Cardiac septum (tissue), 1 donor: ENCODE data around the gene LSM2. TPM values are rescaled to one million over a fixed set of nuclear protein-coding genes. Genes with fewer than 3 reads are reported as not detected.
A peak's percentile ranks its signal among the peaks of the same experiment; 100 is the strongest.
"Not testable (repeated sequence)": the region's sequence is repeated elsewhere in the genome, so short reads cannot be mapped to it uniquely, and the experiment has no call there.

ENCODE experiments used
- DNase-seq: peaks from one replicate; pipeline ENCODE4 v3.0.0-alpha.2; 2020; ENCODE audit warnings: low spot score
- intact Hi-C: fragments of 100-400 bp; cut with DNase I; formaldehyde crosslinking; loops from one replicate; pipeline ENCODE4 v1.14.0; 2022
- total RNA-seq: library from RNA; stranded (reverse); fragmentation: NEBNext Ultra II Directional; extraction: Animal tissue kit (Norgen Biotek cat#: 25700); gene quantifications from one replicate; pipeline ENCODE4 v1.2.1, GENCODE V29; 2021
- donor health status: DM: no; HTN: no; CAD: no.

The LSM2 gene
- total RNA-seq, 1 donor from 2014 or later = 24.0 TPM

DNA sequence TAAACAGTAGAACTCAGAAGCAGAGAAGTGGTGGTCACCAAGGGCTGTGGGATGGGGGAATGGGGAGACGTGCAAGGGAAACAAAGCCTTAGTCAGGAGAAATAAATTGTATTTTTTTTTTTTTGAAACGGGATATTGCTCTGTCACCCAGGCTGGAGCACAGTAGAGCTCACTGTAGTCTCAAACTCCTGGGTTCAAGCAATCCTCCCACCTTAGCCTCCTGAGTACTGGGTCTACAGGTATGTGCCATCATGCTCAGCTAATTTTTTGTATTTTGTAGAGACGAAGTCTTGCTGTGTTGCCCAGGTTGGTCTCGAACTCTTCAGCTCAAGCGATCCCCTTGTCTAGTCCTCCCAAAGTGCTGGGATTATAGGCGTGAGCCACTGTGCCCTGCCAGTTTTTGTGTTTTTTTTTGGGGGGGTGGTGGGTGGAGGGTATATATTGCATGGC, 24.1 kb upstream of the LSM2 start:
- intact Hi-C loops = loop anchor here (2.0 to 10.0 kb wide), 3 partner anchors 58 to 286 kb away; partner anchors contain the start of genes ATP6V1G2, DDX39B, LY6G5C and NFKBIL1
- no peak for DNase-seq

DNA sequence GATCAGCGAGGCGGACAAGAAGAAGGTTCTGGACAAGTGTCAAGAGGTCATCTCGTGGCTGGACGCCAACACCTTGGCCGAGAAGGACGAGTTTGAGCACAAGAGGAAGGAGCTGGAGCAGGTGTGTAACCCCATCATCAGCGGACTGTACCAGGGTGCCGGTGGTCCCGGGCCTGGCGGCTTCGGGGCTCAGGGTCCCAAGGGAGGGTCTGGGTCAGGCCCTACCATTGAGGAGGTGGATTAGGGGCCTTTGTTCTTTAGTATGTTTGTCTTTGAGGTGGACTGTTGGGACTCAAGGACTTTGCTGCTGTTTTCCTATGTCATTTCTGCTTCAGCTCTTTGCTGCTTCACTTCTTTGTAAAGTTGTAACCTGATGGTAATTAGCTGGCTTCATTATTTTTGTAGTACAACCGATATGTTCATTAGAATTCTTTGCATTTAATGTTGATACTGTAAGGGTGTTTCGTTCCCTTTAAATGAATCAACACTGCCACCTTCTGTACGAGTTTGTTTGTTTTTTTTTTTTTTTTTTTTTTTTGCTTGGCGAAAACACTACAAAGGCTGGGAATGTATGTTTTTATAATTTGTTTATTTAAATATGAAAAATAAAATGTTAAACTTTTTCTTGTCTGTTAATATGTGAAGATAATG, 23.0 kb upstream of the LSM2 start:
- intact Hi-C loops = loop anchor here (2.0 to 10.0 kb wide), 3 partner anchors 57 to 285 kb away; partner anchors contain the start of genes ATP6V1G2, DDX39B, LY6G5C and NFKBIL1
- no peak for DNase-seq

DNA sequence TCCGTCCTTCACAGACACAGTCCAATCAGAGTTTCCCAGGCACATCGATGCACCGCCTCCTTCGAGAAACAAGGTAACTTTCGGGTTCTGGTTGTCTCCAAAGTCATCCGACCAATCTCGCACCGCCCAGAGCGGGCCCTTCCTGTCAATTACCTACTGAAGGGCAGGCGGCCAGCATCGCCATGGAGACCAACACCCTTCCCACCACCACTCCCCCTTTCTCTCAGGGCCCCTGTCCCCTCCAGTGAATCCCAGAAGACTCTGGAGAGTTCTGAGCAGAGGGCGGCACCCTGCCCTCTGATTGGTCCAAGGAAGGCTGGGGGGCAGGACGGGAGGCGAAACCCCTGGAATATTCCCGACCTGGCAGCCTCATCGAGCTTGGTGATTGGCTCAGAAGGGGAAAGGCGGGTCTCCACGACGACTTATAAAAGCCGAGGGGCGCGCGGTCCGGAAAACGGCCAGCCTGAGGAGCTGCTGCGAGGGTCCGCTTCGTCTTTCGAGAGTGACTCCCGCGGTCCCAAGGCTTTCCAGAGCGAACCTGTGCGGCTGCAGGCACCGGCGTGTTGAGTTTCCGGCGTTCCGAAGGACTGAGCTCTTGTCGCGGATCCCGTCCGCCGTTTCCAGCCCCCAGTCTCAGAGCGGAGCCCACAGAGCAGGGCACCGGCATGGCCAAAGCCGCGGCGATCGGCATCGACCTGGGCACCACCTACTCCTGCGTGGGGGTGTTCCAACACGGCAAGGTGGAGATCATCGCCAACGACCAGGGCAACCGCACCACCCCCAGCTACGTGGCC, 20.7 kb upstream of the LSM2 start, which contains the start of gene HSPA1B:
HSPA1B (plus strand) TSS at position 453 of the 794 bp plus-strand sequence; CDS start at position 666, 213 bp downstream.
- peak; percentile 99 for DNase-seq
- intact Hi-C loops = no loop called here

DNA sequence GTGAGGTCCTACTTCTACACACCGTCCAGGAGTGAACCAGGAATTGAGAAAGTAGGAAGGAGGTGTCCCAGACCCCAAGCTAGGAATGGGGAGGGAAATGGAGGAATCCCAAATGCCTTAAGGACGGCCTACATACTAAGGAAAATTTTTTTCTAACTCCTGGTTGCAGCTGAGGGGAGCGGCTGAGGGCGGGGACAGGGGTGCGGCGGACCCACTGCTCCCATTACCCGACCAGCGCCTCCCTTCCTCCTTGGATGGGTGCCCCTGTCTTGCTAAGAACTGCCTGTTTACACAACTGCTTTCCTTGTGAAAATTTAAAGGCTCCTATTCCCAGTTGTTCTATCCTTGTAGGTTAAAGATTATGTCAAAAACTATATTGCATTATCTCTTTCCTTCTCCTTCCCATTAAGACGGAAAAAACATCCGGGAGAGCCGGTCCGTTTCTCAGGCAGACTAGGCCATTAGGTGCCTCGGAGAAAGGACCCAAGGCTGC, 20.1 kb upstream of the LSM2 start:
- intact Hi-C loops = no loop called here
- peak; percentile 90 for DNase-seq

DNA sequence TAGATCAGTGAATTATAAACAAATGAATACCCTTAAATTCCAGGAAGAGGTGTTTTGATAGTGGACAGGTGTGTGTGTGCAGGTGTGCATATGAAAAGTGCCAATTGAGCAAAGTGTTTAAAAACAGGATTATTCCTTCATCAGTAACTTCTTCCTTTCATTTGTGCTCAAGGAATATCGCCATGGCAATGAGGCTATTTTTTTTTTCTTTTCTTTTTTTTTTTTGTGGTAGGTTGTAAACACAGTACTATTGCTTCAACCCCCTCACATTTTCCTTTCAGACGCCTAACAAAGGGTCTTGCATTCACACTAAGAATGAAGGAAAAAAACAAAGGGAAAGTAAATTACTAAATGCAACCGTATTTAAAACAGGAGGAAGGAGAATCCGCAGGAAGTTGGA, 18.8 kb upstream of the LSM2 start:
- intact Hi-C loops = no loop called here
- DNase-seq = no peak

DNA sequence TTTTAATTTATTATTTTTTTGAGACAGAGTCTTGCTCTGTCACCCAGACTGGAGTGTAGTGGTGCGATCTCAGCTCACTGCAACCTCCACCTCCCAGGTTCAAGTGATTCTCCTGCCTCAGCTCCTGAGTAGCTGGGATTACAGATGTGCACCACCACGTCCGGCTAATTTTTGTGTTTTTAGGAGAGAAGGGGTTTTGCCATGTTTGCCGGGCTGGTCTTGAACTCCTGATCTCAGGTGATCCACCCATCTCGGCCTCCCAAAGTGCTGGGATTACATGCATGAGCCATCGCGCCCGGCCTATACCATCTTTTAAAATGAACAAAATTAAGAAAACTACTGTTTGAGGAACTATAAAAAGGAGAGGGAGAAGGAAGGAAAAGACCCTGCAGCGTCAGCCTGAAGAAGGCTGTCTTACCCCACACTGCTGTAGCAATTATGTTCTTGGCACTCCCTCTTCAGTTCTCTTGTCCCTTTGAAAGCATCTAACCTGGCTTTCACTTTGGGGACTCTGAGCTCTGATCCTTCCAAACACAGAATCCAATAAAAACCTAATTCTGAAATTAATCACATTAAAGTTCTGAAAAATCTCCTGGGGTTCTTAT, 16.9 kb upstream of the LSM2 start:
- DNase-seq, intact Hi-C loops: not testable (repeated sequence)

DNA sequence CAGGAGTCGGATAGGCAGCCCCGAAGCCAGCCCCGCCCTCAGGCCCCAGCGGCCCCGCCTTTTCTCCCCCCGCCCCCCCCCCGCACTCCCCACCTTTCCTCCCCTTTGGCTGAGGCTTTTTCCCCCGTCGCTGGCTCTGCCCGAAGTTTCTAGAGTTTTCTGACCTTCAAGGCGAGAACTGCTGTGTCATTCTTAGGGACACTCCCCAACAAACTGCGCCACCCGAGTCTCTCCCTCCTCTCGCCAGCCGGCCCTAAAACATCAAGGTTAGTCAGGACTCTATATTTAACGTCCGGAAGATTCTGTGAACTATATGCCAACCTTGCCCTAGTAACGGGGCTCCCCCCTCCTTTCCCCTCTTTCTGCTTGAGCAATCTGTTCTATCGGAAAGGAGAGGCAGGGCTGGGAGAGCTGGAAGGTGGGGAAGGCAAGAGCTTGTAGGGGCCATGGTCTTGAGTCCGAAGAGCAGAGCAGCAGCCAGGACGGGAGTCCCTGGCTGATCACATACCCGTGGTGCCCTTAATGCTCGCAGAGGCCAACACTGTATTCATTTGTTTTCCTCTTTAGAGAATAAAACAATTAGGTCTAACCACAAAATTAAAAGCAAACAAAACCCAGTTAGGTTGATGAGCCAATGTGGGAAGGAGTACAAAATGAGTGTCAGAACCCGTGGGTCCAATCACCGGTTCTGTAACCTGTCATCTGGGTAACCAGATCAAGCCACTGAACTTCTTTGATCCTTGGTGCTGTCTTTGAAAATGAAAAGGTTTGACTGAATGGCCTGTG, 15.5 kb upstream of the LSM2 start:
- peak; percentile 94 for DNase-seq
- intact Hi-C loops = no loop called here

DNA sequence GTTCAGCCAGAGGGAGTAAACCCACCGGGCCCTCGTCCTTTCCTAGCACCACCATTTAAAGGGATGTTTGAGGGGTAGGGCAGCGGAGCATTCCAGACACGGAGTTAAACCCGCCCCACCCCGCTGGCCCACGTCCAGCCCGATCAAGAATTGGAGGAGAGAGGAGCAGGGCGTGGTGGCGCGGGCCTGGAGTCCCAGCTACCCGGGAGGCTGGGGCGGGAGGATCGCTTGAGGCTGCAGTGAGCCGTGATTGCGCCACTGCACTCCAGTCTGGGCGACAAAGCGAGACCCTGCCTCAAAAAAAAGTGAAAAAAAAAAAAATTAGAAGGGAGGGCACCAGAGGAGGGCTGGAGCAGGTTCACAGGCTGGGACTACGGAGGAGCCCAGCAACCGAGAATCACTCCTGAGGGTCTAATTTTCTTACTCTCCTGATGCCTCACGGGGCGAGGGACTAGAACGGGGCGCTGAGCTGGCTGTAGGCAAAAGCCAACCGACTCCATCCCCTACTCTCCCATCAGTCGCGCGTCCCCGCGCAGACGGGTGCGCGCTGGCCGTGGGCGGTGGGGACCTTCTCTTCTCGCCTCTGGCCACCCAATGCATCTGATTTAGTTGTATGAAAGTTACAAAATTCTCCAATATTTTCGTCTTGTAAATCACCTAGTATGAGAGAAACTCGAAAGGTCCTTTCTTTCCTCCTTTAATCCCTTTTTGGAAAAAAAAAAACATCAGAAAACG, 14.7 kb upstream of the LSM2 start:
- DNase-seq = peak; percentile 85
- intact Hi-C loops = no loop called here

DNA sequence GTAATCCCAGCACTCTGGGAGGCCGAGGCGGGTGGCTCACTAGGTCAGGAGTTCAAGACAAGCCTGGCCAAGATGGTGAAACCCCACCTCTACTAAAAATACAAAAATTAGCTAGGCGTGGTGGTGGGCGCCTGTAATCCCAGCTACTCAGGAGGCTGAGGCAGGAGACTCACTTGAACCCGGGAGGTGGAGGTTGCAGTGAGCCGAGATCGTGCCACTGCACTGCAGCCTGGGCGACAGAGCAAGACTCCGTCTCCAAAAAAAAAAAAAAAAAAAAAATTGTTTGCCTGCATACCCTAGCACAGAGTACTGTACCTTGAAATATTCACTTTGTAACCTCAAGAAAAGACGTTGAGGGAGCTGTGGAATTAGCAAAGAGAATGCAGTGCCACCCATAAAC, 13.6 kb upstream of the LSM2 start:
- intact Hi-C loops = not testable (repeated sequence)

DNA sequence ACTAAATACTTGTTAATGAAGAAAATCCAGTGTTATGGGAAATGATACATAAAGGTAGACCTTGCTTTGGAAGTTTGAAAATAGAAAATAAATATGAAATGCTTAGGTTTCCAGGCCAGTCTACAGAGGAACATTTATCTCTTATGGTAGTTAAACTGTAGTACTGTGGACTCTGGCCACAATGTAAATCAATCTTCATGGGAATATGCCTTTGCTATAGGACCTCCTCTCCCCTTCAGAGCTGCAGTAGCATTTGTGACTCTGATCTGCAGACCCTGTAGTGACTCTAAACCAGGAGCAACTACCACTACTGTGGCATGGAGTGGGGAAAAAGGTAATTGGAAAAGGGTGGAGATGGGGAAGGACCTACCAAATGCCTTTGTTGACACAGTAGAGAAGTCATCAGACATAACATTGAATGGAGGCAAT, 13.1 kb upstream of the LSM2 start:
- no peak for DNase-seq
- intact Hi-C loops = no loop called here

More for the DNA sequence above, 13.6 kb upstream of the LSM2 start:
- not testable (repeated sequence) for DNase-seq

DNA sequence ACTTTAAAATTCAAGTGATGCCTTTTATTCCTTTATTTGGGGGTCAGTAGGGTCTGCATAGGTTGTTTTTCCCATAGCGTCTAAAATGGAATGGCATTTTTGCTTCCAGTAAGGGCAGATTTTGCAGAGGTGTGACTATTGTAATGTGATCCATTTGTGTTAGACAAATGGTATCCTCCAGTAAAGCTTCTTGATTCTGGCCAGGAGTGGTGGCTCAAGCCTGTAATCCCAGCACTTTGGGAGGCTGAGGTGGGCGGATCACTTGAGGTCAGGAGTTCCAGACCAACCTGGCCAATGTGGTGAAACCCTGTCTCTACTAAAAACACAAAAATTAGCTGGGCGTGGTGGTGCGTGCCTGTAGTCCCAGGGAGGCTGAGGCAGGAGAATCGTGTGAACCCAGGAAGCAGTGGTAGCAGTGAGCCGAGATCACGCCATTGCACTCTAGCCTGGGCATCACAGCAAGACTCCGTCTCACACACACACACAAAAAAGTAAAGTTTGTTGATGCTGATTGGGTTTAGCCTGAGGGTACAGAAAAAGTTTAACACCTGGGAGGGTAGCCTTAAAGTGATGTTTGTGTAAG, 11.3 kb upstream of the LSM2 start:
- intact Hi-C loops = not testable (repeated sequence)
- DNase-seq = peak; percentile 63

DNA sequence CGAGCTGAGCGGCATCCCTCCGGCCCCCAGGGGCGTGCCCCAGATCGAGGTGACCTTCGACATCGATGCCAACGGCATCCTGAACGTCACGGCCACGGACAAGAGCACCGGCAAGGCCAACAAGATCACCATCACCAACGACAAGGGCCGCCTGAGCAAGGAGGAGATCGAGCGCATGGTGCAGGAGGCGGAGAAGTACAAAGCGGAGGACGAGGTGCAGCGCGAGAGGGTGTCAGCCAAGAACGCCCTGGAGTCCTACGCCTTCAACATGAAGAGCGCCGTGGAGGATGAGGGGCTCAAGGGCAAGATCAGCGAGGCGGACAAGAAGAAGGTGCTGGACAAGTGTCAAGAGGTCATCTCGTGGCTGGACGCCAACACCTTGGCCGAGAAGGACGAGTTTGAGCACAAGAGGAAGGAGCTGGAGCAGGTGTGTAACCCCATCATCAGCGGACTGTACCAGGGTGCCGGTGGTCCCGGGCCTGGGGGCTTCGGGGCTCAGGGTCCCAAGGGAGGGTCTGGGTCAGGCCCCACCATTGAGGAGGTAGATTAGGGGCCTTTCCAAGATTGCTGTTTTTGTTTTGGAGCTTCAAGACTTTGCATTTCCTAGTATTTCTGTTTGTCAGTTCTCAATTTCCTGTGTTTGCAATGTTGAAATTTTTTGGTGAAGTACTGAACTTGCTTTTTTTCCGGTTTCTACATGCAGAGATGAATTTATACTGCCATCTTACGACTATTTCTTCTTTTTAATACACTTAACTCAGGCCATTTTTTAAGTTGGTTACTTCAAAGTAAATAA, 10.6 kb upstream of the LSM2 start:
- peak; percentile 73 for DNase-seq
- intact Hi-C loops = not testable (repeated sequence)

DNA sequence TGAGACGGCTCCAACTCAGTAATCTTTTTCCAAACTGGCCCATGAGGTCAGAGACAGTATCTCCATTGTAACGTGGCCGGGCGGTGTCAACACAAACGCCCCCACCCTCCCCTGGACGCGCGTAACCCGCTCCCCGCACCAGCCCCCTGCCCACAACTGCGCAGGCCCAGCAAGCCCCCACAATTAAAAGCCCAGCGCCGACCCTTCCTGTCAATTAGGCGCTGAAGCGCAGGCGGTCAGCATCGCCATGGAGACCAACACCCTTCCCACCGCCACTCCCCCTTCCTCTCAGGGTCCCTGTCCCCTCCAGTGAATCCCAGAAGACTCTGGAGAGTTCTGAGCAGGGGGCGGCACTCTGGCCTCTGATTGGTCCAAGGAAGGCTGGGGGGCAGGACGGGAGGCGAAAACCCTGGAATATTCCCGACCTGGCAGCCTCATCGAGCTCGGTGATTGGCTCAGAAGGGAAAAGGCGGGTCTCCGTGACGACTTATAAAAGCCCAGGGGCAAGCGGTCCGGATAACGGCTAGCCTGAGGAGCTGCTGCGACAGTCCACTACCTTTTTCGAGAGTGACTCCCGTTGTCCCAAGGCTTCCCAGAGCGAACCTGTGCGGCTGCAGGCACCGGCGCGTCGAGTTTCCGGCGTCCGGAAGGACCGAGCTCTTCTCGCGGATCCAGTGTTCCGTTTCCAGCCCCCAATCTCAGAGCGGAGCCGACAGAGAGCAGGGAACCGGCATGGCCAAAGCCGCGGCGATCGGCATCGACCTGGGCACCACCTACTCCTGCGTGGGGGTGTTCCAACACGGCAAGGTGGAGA, 8.5 kb upstream of the LSM2 start, which contains the start of the genes HSPA1A and HSPA1L:
HSPA1A (plus strand) TSS at position 519 of the 814 bp plus-strand sequence; CDS start at position 733, 214 bp downstream.
HSPA1L (minus strand) TSS at position 259 of the 814 bp plus-strand sequence. CDS start 3,311 bp downstream, outside the sequence.
- intact Hi-C loops = no loop called here

DNA sequence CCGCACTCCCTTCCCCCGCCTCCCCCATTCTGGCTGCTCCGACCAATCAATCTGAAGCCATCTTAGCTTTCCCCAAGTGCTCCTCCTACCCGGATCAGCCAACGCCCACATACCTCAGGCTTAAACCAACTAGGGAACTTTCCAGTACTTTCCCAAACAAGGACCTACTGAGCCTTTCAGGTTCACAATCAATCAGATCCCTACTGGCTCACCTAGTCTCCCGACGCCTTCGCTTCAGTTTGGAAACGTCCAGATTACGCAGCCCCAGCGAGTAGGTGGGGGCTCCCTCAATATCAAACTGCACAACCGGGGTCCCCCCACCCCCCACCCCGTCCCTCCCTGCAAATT, 7.9 kb upstream of the LSM2 start:
- intact Hi-C loops = no loop called here
- DNase-seq = peak; percentile 97

More for the DNA sequence above, 8.5 kb upstream of the LSM2 start, which contains the start of the genes HSPA1A and HSPA1L:
- DNase-seq = peak; percentile 98

DNA sequence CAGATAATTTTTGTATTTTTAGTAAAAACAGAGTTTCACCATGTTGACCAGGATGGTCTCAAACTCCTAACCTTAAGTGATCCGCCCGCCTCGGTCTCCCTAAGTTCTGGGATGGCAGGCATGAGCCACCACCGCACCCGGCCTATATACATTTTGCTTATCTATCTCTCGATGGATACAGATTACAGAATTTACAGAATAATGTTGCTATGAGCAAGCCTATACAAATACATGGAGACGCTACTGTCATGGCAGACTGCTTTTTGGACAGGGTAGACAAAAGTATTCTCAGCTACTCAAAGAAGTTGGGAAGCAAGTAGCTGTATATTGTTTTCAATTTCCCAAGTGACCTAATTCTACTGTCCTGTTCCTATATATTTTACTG, 6.7 kb upstream of the LSM2 start:
- intact Hi-C loops = no loop called here
- peak; percentile 74 for DNase-seq

DNA sequence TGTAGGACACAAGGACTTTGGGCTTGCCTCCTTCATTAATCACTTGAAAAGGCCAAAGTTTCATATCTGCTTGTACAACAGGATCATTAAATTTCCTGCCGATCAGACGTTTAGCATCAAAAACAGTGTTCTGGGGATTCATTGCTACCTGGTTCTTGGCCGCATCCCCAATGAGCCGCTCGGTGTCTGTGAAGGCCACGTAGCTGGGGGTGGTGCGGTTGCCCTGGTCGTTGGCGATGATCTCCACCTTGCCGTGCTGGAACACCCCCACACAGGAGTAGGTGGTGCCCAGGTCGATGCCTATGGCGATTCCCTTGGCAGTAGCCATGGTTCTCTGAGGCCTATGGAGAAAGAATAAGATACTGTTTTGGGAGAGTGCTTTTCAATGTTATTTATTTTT, 4.9 kb upstream of the LSM2 start:
- DNase-seq = peak; percentile 27
- intact Hi-C loops = no loop called here
